Cardiac fibroblast (primary cell): ENCODE data around the gene ST7.

Source experiments
- DNase-seq, 2 donors: peaks; one replicate each; pipeline versions ENCODE4 v3.0.0 to v3.0.0-alpha.2; 2010; ENCODE audit warnings: low read depth in 2 of 2
- H3K4me3 ChIP-seq, 2 donors: replicated peaks in 1 of 2; 1 replicate in 1 of 2; 2 replicates in 1 of 2; pipeline ENCODE4 v1.5.1; 2011; ENCODE audit warnings: low read depth in 2 of 2, low read length in 2 of 2, mild to moderate bottlenecking in 2 of 2, moderate library complexity in 1 of 2
- TF ChIP-seq, protein P1 (sequence below): IDR thresholded peaks from one replicate; pipeline ENCODE4 v1.5.1; 2011; ENCODE audit warnings: low read depth, mild to moderate bottlenecking, low read length, inconsistent platforms

ST7 gene

DNA sequence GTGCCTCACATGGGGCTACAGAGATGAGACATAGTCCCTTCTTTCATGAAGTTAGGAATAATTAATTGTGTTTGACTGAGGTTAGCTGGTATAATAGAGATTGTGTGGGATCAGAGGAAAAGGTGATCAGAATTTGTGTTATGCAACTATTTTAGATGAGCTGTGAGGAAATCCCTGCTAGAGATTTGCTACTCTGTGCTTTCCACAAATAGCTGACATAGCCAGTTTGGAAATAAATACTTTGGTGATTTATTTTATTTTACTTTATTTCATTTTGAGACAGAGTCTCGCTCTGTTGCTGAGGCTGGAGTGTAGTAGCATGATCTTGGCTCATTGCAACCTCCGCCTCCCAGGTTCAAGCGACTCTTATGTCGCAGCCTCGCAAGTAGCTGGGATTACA is 32.3 kb downstream of the ST7 start:
- no peak for DNase-seq
- H3K4me3 ChIP-seq: no peak overlapping the region
- TF ChIP-seq, protein P1, sequence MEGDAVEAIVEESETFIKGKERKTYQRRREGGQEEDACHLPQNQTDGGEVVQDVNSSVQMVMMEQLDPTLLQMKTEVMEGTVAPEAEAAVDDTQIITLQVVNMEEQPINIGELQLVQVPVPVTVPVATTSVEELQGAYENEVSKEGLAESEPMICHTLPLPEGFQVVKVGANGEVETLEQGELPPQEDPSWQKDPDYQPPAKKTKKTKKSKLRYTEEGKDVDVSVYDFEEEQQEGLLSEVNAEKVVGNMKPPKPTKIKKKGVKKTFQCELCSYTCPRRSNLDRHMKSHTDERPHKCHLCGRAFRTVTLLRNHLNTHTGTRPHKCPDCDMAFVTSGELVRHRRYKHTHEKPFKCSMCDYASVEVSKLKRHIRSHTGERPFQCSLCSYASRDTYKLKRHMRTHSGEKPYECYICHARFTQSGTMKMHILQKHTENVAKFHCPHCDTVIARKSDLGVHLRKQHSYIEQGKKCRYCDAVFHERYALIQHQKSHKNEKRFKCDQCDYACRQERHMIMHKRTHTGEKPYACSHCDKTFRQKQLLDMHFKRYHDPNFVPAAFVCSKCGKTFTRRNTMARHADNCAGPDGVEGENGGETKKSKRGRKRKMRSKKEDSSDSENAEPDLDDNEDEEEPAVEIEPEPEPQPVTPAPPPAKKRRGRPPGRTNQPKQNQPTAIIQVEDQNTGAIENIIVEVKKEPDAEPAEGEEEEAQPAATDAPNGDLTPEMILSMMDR: no peak

DNA sequence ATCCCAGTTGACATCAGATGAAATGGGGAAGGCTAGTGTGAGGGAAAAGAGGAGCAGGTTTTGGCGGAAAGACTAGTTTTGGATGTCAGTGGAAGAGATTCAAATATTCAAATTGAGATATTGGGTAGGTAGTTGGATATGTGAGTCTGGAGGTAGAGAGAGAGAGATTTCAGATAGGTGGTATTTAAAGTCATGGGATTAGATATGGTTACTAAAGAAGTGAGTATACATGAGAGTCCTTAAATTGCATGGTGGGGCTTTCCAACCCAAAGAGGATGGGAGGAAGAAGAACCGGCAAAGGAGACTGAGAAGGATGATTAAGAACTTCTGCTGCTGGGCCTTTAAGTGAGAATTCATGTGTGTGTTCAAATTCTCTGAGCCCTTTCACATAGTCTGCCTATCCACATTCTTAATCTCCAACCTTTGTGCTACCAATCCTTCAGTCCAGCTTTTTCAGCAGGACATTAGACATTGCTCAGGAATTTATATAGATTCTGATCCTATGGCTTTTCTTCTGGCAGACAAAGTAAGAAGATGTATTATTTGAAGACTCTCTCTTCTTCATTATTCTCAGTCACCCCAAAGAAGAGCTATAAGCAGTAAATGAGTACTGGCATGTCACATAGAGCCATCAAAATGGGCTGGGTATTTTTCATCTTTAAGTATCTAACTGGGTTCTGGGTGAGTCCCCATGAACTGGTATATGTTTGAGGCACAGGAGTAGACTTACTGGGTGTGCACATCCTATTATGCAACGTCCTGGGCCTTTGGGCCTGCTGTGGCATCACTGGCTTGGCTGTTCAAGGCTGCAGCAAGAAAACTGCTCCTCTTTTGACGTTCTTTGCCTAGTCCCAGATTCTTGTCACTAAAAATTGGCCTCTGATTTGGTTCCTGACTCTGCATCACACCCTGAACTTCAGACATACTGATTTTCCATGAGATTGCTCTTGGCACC is 33.6 kb downstream of the ST7 start:
- DNase-seq: peak in 1 of 2 donors; percentile 43
- TF ChIP-seq, protein P1: no peak
- no peak overlapping the region for H3K4me3 ChIP-seq

DNA sequence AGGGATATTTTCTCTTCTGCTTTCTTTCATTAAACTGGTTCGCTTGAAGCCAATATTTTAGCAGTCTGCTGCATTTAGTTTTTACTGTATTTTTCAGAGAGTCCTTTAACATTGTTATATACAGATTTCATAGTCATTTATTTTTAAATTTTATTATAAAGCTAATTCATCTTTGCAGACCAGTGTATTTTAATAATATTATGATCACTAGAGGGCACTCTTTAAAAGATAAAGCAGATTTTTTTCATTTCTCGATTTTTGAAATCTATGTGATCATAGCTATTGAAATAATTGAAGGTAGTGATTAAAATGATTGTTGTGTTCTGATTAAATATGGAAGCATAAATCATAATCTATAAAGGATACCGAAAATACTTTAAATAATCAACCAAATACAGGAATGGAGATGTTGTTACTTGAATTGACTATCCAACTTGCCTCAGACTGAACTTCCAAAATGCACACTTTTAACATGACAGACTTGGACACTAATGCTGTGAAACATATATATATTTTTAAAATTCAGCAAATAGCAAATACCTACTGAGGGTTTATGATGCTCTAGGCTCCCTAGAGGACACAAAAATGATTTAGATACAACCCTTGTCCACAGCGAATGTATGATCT is 35.2 kb downstream of the ST7 start:
- H3K4me3 ChIP-seq: no peak overlapping the region
- TF ChIP-seq, protein P1: peak; percentile 0
- DNase-seq: no peak

DNA sequence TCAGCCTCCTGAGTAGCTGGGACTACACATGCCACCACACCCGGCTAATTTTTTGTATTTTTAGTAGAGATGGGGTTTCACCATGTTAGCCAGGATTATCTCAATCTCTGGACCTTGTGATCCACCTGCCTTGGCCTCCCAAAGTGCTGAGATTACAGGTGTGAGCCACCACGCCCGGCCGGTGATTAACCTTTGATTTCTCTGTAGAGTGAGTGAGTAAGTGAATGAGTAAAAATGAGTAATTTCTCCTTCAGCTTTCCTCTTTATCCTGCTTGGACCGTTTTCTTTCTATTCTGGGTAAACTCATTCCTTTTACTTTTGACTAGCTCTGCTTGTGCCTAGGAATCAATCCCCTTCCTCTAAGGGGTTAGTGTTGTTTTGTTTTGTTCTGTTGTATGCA is 36.8 kb downstream of the ST7 start:
- no peak overlapping the region for H3K4me3 ChIP-seq
- DNase-seq: no peak
- TF ChIP-seq, protein P1: no peak

DNA sequence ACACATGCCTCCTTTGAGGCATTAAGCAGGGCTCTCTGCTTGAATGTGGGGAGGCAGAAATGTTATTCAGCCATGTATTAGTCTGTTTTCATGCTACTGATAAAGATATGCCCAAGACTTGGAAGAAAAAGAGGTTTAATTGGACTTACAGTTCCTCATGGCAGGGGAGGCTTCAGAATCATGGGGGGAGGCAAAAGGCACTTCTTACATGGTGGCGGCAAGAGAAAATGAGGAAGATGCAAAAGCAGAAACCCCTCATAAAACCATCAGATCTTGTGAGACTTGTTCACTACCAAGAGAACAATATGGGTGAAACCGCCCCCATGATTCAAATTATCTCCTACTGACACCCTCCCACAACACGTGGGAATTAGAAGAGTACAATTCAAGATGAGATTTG is 37.9 kb downstream of the ST7 start:
- no peak for DNase-seq
- no peak overlapping the region for H3K4me3 ChIP-seq
- TF ChIP-seq, protein P1: no peak

DNA sequence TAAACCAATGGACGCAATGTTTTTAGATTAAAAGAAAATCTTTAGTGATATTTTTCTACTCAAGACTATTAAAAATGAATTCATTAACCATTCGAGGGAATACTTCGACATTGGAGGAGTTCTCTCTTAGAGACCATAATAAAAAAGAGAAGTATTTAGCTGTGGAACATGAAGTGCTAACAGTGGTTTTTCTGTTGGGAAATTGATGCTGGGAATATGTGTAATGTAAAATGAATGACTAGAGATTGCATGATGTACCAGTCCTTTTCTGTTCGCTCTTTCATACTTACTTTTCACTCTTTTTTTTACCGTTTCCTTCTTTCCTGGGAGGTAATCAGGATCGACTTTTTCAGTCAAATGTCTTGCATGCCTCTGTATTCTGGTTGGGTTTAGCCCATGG is 41.3 kb downstream of the ST7 start:
- no peak overlapping the region for H3K4me3 ChIP-seq
- no peak for DNase-seq
- TF ChIP-seq, protein P1: no peak
